Stromal cell of bone marrow (primary cell): ENCODE measurements around the gene CTDSP1.

Experiments used
- DNase-seq: peaks from one replicate; pipeline ENCODE4 v3.0.0-alpha.2; 2012; ENCODE audit warnings: low read depth

CTDSP1 gene

GRCh38 chr2:218383892-218384519 is 15.7 kb upstream of the CTDSP1 start:
- no peak for DNase-seq

- DNase-seq = no peak
These were observed 14.7 kb upstream of the CTDSP1 start for GRCh38 chr2:218384975-218385374.

GRCh38 chr2:218386505-218387368 is 12.9 kb upstream of the CTDSP1 start:
- DNase-seq = no peak

- DNase-seq = no peak
These were observed 12.1 kb upstream of the CTDSP1 start for GRCh38 chr2:218387369-218388194.

GRCh38 chr2:218389333-218390150 is 10.1 kb upstream of the CTDSP1 start:
- DNase-seq = no peak

GRCh38 chr2:218391202-218391601 is 8.5 kb upstream of the CTDSP1 start:
- DNase-seq = no peak

GRCh38 chr2:218392459-218392858 is 7.2 kb upstream of the CTDSP1 start:
- DNase-seq = no peak

- no peak for DNase-seq
These were observed 6.7 kb upstream of the CTDSP1 start for GRCh38 chr2:218392891-218393462.

- no peak for DNase-seq
These were observed 5.8 kb upstream of the CTDSP1 start for GRCh38 chr2:218393750-218394290.

- DNase-seq = no peak
These were observed 5.2 kb upstream of the CTDSP1 start for GRCh38 chr2:218394298-218395089.

GRCh38 chr2:218395090-218395444 is 4.6 kb upstream of the CTDSP1 start:
- no peak for DNase-seq

- no peak for DNase-seq
These were observed 4.2 kb upstream of the CTDSP1 start for GRCh38 chr2:218395456-218395825.

GRCh38 chr2:218395826-218396687 is 3.6 kb upstream of the CTDSP1 start:
- DNase-seq = peak; percentile 91

- no peak for DNase-seq
These were observed 2.8 kb upstream of the CTDSP1 start for GRCh38 chr2:218396688-218397462.

GRCh38 chr2:218397463-218397819 is 2.2 kb upstream of the CTDSP1 start:
- DNase-seq = no peak

GRCh38 chr2:218397820-218398436 is 1.7 kb upstream of the CTDSP1 start:
- DNase-seq = no peak

GRCh38 chr2:218398437-218399390 is 954 bp upstream of the CTDSP1 start:
- DNase-seq = no peak
